ENCODE data around the gene GBGT1.

GRCh38 chr9:133148199-133149129, 15.2 kb downstream of the GBGT1 start:
- TF ChIP-seq, protein P1, sequence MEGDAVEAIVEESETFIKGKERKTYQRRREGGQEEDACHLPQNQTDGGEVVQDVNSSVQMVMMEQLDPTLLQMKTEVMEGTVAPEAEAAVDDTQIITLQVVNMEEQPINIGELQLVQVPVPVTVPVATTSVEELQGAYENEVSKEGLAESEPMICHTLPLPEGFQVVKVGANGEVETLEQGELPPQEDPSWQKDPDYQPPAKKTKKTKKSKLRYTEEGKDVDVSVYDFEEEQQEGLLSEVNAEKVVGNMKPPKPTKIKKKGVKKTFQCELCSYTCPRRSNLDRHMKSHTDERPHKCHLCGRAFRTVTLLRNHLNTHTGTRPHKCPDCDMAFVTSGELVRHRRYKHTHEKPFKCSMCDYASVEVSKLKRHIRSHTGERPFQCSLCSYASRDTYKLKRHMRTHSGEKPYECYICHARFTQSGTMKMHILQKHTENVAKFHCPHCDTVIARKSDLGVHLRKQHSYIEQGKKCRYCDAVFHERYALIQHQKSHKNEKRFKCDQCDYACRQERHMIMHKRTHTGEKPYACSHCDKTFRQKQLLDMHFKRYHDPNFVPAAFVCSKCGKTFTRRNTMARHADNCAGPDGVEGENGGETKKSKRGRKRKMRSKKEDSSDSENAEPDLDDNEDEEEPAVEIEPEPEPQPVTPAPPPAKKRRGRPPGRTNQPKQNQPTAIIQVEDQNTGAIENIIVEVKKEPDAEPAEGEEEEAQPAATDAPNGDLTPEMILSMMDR (IDR thresholded peaks at IDR 0.05): no peak
- no peak for TF ChIP-seq POLR2A (IDR thresholded peaks at IDR 0.05)
- TF ChIP-seq POLR2AphosphoS5 (IDR thresholded peaks at IDR 0.05): peak; percentile 17 to 65 (median 50)

Measured in breast epithelium (tissue), 3 donors.